ENCODE data around the gene SGCB.
A peak's percentile ranks its signal among the peaks of the same experiment; 100 is the strongest.

Gene SGCB

DNA sequence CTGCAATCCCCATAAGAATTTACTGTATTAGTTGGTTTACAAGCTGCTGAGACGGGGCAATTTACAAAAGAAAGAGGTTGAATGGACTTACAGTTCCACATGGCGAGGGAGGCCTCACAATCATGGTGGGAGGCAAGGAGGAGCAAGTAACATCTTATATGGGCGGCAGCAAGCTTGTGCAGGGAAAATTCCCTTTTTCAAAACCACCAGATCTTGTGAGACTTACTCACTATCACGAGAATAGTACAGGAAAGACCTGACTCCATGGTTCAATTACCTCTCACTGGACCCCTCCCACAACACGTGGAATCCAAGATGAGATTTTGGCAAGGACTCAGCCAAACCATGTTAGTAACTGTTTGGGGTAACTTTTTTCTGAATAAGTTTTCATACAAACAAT is 11.2 kb upstream of the SGCB start:
- Histone ChIP-seq H3K4me1 (ENCODE audit: control insufficient read depth, low read length) (peaks cover 33% of the 10 kb centered on the region), H3K4me3 (ENCODE audit: low read length) (no peak overlapping the region)
- TF ChIP-seq, protein P1, sequence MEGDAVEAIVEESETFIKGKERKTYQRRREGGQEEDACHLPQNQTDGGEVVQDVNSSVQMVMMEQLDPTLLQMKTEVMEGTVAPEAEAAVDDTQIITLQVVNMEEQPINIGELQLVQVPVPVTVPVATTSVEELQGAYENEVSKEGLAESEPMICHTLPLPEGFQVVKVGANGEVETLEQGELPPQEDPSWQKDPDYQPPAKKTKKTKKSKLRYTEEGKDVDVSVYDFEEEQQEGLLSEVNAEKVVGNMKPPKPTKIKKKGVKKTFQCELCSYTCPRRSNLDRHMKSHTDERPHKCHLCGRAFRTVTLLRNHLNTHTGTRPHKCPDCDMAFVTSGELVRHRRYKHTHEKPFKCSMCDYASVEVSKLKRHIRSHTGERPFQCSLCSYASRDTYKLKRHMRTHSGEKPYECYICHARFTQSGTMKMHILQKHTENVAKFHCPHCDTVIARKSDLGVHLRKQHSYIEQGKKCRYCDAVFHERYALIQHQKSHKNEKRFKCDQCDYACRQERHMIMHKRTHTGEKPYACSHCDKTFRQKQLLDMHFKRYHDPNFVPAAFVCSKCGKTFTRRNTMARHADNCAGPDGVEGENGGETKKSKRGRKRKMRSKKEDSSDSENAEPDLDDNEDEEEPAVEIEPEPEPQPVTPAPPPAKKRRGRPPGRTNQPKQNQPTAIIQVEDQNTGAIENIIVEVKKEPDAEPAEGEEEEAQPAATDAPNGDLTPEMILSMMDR (IDR thresholded peaks at IDR 0.05; ENCODE audit: low read depth, low read length, poor library complexity, severe bottlenecking) = no peak
- TF ChIP-seq EZH2phosphoT487 (IDR thresholded peaks at IDR 0.05; ENCODE audit: borderline replicate concordance, low read length) = no peak

DNA sequence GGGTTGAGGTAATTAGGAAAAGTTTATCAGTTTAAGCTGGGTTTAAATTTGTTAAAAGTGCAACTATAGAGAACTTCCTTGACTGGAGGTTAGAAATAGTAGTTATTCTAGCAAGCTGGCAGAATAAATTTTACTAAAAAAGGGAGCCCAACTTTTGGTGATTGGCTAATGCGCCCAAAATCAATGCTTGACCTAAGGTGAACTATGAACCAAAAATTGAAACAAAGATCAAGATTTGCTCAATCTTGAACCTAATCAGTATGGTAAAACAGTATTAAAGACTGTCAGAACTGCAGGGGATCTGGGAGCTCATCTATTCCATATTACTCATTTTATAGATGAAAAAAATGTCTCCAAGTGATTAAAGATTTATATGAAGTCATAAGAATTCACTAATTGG is 6.9 kb upstream of the SGCB start:
- no peak for TF ChIP-seq EZH2phosphoT487 (IDR thresholded peaks at IDR 0.05; ENCODE audit: borderline replicate concordance, low read length)
- TF ChIP-seq, protein P1 (IDR thresholded peaks at IDR 0.05; ENCODE audit: low read depth, low read length, poor library complexity, severe bottlenecking) = no peak
- H4K20me1 ChIP-seq (ENCODE audit: control insufficient read depth, insufficient read depth, low read depth, low read length) = no peaks in the 10 kb centered on the region
- H3K9me3 ChIP-seq (ENCODE audit: control insufficient read depth, insufficient read depth, low read length) = no peaks in the 10 kb centered on the region
- H3K4me2 ChIP-seq (ENCODE audit: low read length) = no peak overlapping the region
- no peaks in the 10 kb centered on the region for H3K79me2 ChIP-seq (ENCODE audit: control insufficient read depth, low read length)
- no peaks in the 10 kb centered on the region for H3K27me3 ChIP-seq (ENCODE audit: control insufficient read depth, low read length)
- no peaks in the 10 kb centered on the region for H3K9me2 ChIP-seq (replicated peaks; ENCODE audit: control insufficient read depth, low read length)
- H3K36me3 ChIP-seq (ENCODE audit: control insufficient read depth, low read length) = no peaks in the 10 kb centered on the region
- H3F3A ChIP-seq (ENCODE audit: control insufficient read depth, insufficient read depth) = peaks cover 2% of the 10 kb centered on the region; the same call in 1 of the 2 replicates
- no peak overlapping the region for H3K4me3 ChIP-seq (ENCODE audit: low read length)
- no peaks in the 10 kb centered on the region for H3K4me1 ChIP-seq (ENCODE audit: control insufficient read depth, low read length)
- H3K27ac ChIP-seq (ENCODE audit: low read depth, low read length) = no peak overlapping the region

More for the DNA sequence above, 11.2 kb upstream of the SGCB start:
- no peaks in the 10 kb centered on the region for H3K9me3 ChIP-seq (ENCODE audit: control insufficient read depth, insufficient read depth, low read length)
- H3K27ac ChIP-seq (ENCODE audit: low read depth, low read length) = no peak overlapping the region
- peaks cover 15% of the 10 kb centered on the region for H3F3A ChIP-seq (ENCODE audit: control insufficient read depth, insufficient read depth)
- H4K20me1 ChIP-seq (ENCODE audit: control insufficient read depth, insufficient read depth, low read depth, low read length) = no peaks in the 10 kb centered on the region
- H3K36me3 ChIP-seq (ENCODE audit: control insufficient read depth, low read length) = no peaks in the 10 kb centered on the region
- H3K9me2 ChIP-seq (replicated peaks; ENCODE audit: control insufficient read depth, low read length) = no peaks in the 10 kb centered on the region
- H3K4me2 ChIP-seq (ENCODE audit: low read length) = no peak overlapping the region
- peaks cover 9% of the 10 kb centered on the region for H3K27me3 ChIP-seq (ENCODE audit: control insufficient read depth, low read length)
- H3K79me2 ChIP-seq (ENCODE audit: control insufficient read depth, low read length) = no peaks in the 10 kb centered on the region

DNA sequence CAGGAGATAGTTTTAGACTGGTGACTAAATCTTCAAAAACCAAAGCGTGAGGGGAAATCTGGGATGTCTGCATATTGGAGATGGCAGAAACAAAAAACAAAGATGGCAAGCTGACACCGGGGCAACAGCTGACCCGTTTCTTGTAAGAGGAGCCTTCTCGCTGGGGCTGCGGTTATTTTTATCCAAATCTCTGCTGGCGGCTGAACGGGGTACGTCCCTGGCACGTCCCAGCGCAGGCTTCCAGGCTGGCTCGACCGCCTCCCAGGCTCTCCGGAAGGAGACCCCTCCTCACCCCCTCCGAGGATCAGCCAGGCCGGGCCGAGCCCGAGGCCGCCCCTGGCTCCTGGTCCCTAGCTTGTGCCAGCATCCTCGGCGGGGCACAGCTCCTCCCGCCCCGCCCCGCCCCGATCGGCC is 403 bp downstream of the SGCB start:
- H3K4me2 ChIP-seq (ENCODE audit: low read length) = peak overlapping the region; percentile 95
- H3K27ac ChIP-seq (ENCODE audit: low read depth, low read length) = no peak overlapping the region
- H3K9me3 ChIP-seq (ENCODE audit: control insufficient read depth, insufficient read depth, low read length) = no peaks in the 10 kb centered on the region
- H3K4me3 ChIP-seq (ENCODE audit: low read length) = peak overlapping the region; percentile 82
- no peaks in the 10 kb centered on the region for H4K20me1 ChIP-seq (ENCODE audit: control insufficient read depth, insufficient read depth, low read depth, low read length)
- peaks cover under 1% of the 10 kb centered on the region for H3K36me3 ChIP-seq (ENCODE audit: control insufficient read depth, low read length)
- H3K9me2 ChIP-seq (replicated peaks; ENCODE audit: control insufficient read depth, low read length) = no peaks in the 10 kb centered on the region
- TF ChIP-seq EZH2phosphoT487 (IDR thresholded peaks at IDR 0.05; ENCODE audit: borderline replicate concordance, low read length) = no peak
- TF ChIP-seq, protein P1 (IDR thresholded peaks at IDR 0.05; ENCODE audit: low read depth, low read length, poor library complexity, severe bottlenecking) = no peak
- H3K79me2 ChIP-seq (ENCODE audit: control insufficient read depth, low read length) = peaks cover 40% of the 10 kb centered on the region
- H3K27me3 ChIP-seq (ENCODE audit: control insufficient read depth, low read length) = no peaks in the 10 kb centered on the region
- no peaks in the 10 kb centered on the region for H3F3A ChIP-seq (ENCODE audit: control insufficient read depth, insufficient read depth)
- peaks cover 34% of the 10 kb centered on the region for H3K4me1 ChIP-seq (ENCODE audit: control insufficient read depth, low read length)

All from DOHH2 (cell line).